ENCODE results near the gene GLIPR2. TPM values are rescaled to one million over a fixed set of nuclear protein-coding genes. Genes with fewer than 3 reads are reported as not detected.

Gene GLIPR2
- total and polyA plus RNA-seq, 4 experiments from 2014 or later = 17.0 to 213 (median 79.5) TPM

- Histone ChIP-seq H3K27me3 (ENCODE audit: insufficient read depth, low read length) (no peaks in the 10 kb centered on the region), H3K36me3 (ENCODE audit: insufficient read depth, low read length) (peaks cover 8% of the 10 kb centered on the region), H3K4me1 (ENCODE audit: insufficient read depth, low read length) (peaks cover 42% of the 10 kb centered on the region), H3K4me3 (ENCODE audit: low read length in 2 of 2) (peak overlapping the region; percentile 87 to 94), H3K27ac (ENCODE audit: low read depth, low read length) (peak overlapping the region; percentile 91), H3K9me3 (ENCODE audit: control insufficient read depth in 1 of 2, low read length in 2 of 2) (no peaks in the 10 kb centered on the region)
- H3K36me3 Mint-ChIP-seq = peaks cover 6 to 28% of the 10 kb centered on the region in 2 donors
- intact Hi-C loops (cut with micrococcal nuclease) = no loop called here
- H3K27ac Mint-ChIP-seq = peak overlapping the region; percentile 70 to 92 (median 87)
- H3K9me3 Mint-ChIP-seq = peaks cover 0 to 2% (median 0%) of the 10 kb centered on the region in 8 donors
- ChIA-PET POLR2A (ENCODE audit: partially characterized antibody) (interaction anchor here (0.5 to 3.1 kb wide), 10 partner anchors 10 to 409 kb away, joined by 3 to 21 read pairs (median 8); partner anchors contain the start of genes GLIPR2 and GNE), CTCF (ENCODE audit: partially characterized antibody) (interaction anchor here (0.8 to 4.5 kb wide), 10 partner anchors 10 to 138 kb away, joined by 3 to 70 read pairs (median 10); partner anchors contain the start of gene CCIN)
- H3K27me3 Mint-ChIP-seq = peaks cover 0 to 1% of the 10 kb centered on the region in 2 donors
- no peak for DNase-seq
- H3K4me1 Mint-ChIP-seq = peaks cover 40 to 57% (median 48%) of the 10 kb centered on the region in 4 donors
- H3K4me3 Mint-ChIP-seq = peak overlapping the region; percentile 90 to 98 (median 94)
These were observed 55.2 kb downstream of the GLIPR2 start for GRCh38 chr9:36191686-36192085.

DNA sequence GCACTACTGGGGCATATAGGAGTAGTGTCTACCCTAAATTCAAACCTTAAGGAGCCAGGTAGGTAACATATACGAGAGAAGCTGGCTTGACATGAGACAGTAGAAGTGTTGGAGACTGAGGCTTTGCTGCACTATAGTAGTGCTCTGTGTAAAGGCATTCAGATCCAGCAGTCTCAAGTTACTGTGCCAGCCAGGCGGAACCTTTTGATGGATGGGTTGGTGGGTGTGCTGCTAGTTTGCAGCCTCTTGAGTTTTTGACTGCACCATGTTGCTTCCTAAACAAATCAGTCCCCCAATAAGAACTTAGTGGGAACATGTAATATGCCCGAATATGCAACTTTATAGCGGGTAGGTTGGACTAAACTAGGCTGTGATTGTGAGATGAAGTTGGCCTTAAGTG lies 55.7 kb downstream of the GLIPR2 start:
- Histone ChIP-seq H3K9me3 (ENCODE audit: control insufficient read depth in 1 of 2, low read length in 2 of 2) (no peaks in the 10 kb centered on the region), H3K4me3 (ENCODE audit: low read length in 2 of 2) (peak overlapping the region; percentile 87 to 94), H3K36me3 (ENCODE audit: insufficient read depth, low read length) (peaks cover 11% of the 10 kb centered on the region), H3K27ac (ENCODE audit: low read depth, low read length) (peak overlapping the region; percentile 91), H3K27me3 (ENCODE audit: insufficient read depth, low read length) (no peaks in the 10 kb centered on the region), H3K4me1 (ENCODE audit: insufficient read depth, low read length) (peaks cover 42% of the 10 kb centered on the region)
- ChIA-PET POLR2A (ENCODE audit: partially characterized antibody) (interaction anchor here (1.1 to 3.1 kb wide), 4 partner anchors 11 to 66 kb away, joined by 4 to 21 read pairs (median 6); partner anchors contain the start of genes GLIPR2 and GNE), CTCF (ENCODE audit: partially characterized antibody) (interaction anchor here (0.6 to 4.5 kb wide), 4 partner anchors 10 to 938 kb away, joined by 3 to 40 read pairs (median 31); partner anchors contain the start of gene CCIN)
- DNase-seq = no peak
- peaks cover 6 to 30% of the 10 kb centered on the region in 2 donors for H3K36me3 Mint-ChIP-seq
- H3K27me3 Mint-ChIP-seq = peaks cover 0 to 1% of the 10 kb centered on the region in 2 donors
- peaks cover 0 to 2% (median 0%) of the 10 kb centered on the region in 8 donors for H3K9me3 Mint-ChIP-seq
- intact Hi-C loops (cut with micrococcal nuclease) = no loop called here
- peak overlapping the region; percentile 90 to 98 (median 94) for H3K4me3 Mint-ChIP-seq
- H3K4me1 Mint-ChIP-seq = peaks cover 41 to 58% (median 50%) of the 10 kb centered on the region in 4 donors
- H3K27ac Mint-ChIP-seq = peak overlapping the region in 4 of 7 donors; percentile 1 to 92 (median 75)

DNA sequence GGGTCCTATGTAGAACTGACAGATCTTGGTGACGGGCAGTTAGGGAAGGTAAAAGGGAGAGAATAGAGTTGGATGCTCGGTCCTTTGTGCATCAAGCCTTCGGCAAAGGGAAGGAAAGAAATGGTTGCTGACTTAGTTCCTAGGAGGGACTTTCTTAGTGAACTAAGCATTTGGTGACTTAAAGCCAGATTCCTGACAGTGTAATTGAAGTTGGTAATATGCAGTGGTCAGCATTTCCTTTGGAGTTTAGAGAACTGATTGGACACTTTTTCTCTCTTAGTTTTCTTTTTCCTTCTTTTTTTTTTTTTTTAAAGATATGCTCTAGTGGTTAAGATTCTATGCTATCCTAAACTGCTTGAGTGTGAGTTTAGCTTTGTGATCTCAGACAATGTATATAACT lies 56.5 kb downstream of the GLIPR2 start:
- intact Hi-C loops (cut with micrococcal nuclease) = no loop called here
- H3K4me1 Mint-ChIP-seq = peaks cover 44 to 63% (median 52%) of the 10 kb centered on the region in 4 donors
- H3K27ac Mint-ChIP-seq = peak overlapping the region in 4 of 7 donors; percentile 1 to 92 (median 48)
- H3K27me3 Mint-ChIP-seq = peaks cover 0 to 1% of the 10 kb centered on the region in 2 donors
- no peaks in the 10 kb centered on the region for H3K27me3 ChIP-seq (ENCODE audit: insufficient read depth, low read length)
- peaks cover 0 to 2% (median 0%) of the 10 kb centered on the region in 8 donors for H3K9me3 Mint-ChIP-seq
- peak overlapping the region; percentile 91 for H3K27ac ChIP-seq (ENCODE audit: low read depth, low read length)
- POLR2A ChIA-PET (ENCODE audit: partially characterized antibody) = interaction anchor here (1.1 to 1.2 kb wide), 2 partner anchors 10 to 65 kb away, joined by 4 read pairs; partner anchors contain the start of gene GNE
- peaks cover 42% of the 10 kb centered on the region for H3K4me1 ChIP-seq (ENCODE audit: insufficient read depth, low read length)
- H3K9me3 ChIP-seq (ENCODE audit: control insufficient read depth in 1 of 2, low read length in 2 of 2) = no peaks in the 10 kb centered on the region
- H3K4me3 Mint-ChIP-seq = peak overlapping the region; percentile 90 to 98 (median 94)
- peaks cover 16% of the 10 kb centered on the region for H3K36me3 ChIP-seq (ENCODE audit: insufficient read depth, low read length)
- no peak overlapping the region for H3K4me3 ChIP-seq (ENCODE audit: low read length in 2 of 2)
- DNase-seq = no peak
- peaks cover 10 to 36% of the 10 kb centered on the region in 2 donors for H3K36me3 Mint-ChIP-seq
- CTCF ChIA-PET (ENCODE audit: partially characterized antibody) = interaction anchor here (1.7 kb wide), 1 partner anchor 136 kb away, joined by 5 read pairs; no protein-coding TSS in a partner anchor

DNA sequence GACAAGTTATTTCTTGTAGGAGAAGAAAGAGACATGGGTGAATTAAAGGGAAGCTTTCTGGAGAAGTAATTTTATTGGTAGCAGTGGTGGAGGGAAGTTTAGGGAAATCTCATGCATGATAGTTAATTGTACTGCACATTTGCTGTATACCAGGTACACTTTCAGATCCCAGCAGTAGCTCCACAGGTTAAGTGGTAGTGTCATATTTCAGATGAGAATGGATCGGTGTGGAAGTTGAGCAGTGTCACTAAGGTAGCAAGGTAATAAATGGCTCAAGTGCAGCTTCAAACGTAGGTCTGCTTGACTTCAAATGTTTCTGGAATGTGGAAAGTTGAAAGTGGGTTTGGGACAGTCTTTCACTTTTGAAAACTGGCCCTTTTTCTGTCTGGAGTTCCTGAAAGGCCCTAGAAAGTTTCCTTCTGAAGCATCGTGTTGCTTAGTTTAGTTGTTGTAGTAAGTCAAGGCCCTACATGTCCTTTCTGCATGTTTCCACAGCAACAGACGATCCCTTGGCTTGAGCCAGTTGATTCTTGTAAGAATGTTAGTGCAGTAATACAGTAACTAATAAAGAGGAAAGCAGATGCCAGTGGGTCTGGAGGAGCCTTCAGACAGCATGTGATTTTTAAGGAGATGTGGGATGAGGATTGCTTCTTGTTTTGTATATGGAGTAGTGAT lies 57.9 kb downstream of the GLIPR2 start:
- H3K4me3 ChIP-seq (ENCODE audit: low read length in 2 of 2) = no peak overlapping the region
- Mint-ChIP-seq H3K4me3 (peak overlapping the region in 5 of 8 donors; percentile 13 to 91 (median 23)), H3K4me1 (peaks cover 44 to 67% (median 51%) of the 10 kb centered on the region in 4 donors), H3K36me3 (peaks cover 10 to 41% of the 10 kb centered on the region in 2 donors), H3K27ac (peak overlapping the region in 5 of 7 donors; percentile 19 to 87 (median 56)), H3K27me3 (no peaks in the 10 kb centered on the region), H3K9me3 (peaks cover 0 to 2% (median 0%) of the 10 kb centered on the region in 8 donors)
- H3K36me3 ChIP-seq (ENCODE audit: insufficient read depth, low read length) = peaks cover 24% of the 10 kb centered on the region
- no peak for DNase-seq
- CTCF ChIA-PET (ENCODE audit: partially characterized antibody) = interaction anchor here (1.0 to 1.7 kb wide), 2 partner anchors 9 to 134 kb away, joined by 3 to 5 read pairs; no protein-coding TSS in a partner anchor
- H3K27ac ChIP-seq (ENCODE audit: low read depth, low read length) = no peak overlapping the region
- no peaks in the 10 kb centered on the region for H3K9me3 ChIP-seq (ENCODE audit: control insufficient read depth in 1 of 2, low read length in 2 of 2)
- POLR2A ChIA-PET (ENCODE audit: partially characterized antibody) = interaction anchor here (1.1 kb wide), 1 partner anchor 7 kb away, joined by 3 read pairs; no protein-coding TSS in a partner anchor
- intact Hi-C loops (cut with micrococcal nuclease) = no loop called here
- peaks cover 42% of the 10 kb centered on the region for H3K4me1 ChIP-seq (ENCODE audit: insufficient read depth, low read length)
- H3K27me3 ChIP-seq (ENCODE audit: insufficient read depth, low read length) = no peaks in the 10 kb centered on the region

DNA sequence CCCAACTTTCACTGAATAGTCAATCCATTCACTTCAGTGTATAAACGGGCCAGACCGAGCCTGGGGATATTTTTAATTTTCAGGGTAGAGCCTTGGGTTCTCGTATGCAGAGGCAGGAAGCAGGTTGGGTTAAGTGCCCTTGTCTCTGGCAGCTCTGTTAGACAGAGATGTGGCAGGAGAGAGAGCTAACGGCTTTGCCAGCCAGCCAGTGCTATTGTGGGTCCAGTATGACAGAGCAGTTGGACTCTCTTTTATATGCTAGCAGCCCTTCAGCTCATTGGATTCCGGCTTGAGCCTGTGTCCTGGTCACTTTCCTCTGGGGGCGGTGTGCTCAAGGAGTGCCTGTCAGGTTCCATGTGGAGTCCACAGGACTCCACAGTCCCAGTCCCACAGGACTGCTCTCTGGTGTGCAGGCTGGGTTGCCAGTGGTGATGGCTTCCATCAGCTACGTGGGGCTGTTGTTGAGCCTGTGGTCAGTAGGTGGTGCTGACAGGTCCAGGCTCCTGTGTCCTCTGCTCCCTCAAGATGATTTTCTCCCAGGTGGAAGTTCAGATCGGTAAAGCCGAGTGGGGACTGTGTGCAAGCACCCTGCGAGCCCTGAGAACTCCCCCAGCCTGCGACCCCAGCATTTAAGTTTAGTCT lies 68.5 kb downstream of the GLIPR2 start:
- Mint-ChIP-seq H3K27me3 (no peaks in the 10 kb centered on the region), H3K27ac (peak overlapping the region in 3 of 7 donors; percentile 46 to 64 (median 50)), H3K4me3 (no peak overlapping the region), H3K36me3 (peaks cover 62 to 93% of the 10 kb centered on the region in 2 donors), H3K4me1 (peaks cover 27 to 44% (median 32%) of the 10 kb centered on the region in 4 donors), H3K9me3 (no peaks in the 10 kb centered on the region)
- Histone ChIP-seq H3K27ac (ENCODE audit: low read depth, low read length) (no peak overlapping the region), H3K4me3 (ENCODE audit: low read length in 2 of 2) (no peak overlapping the region), H3K4me1 (ENCODE audit: insufficient read depth, low read length) (peaks cover 32% of the 10 kb centered on the region), H3K36me3 (ENCODE audit: insufficient read depth, low read length) (peaks cover 79% of the 10 kb centered on the region), H3K9me3 (ENCODE audit: control insufficient read depth in 1 of 2, low read length in 2 of 2) (no peaks in the 10 kb centered on the region), H3K27me3 (ENCODE audit: insufficient read depth, low read length) (no peaks in the 10 kb centered on the region)
- ChIA-PET CTCF (ENCODE audit: partially characterized antibody) (interaction anchor here (1.1 to 1.9 kb wide), 2 partner anchors 8 to 15 kb away, joined by 8 to 9 read pairs; partner anchors contain the start of gene CLTA), POLR2A (ENCODE audit: partially characterized antibody) (interaction anchor here (1.4 kb wide), 1 partner anchor 14 kb away, joined by 5 read pairs; the partner anchor contains the start of gene CLTA)
- intact Hi-C loops (cut with micrococcal nuclease) = no loop called here
- DNase-seq = no peak

DNA sequence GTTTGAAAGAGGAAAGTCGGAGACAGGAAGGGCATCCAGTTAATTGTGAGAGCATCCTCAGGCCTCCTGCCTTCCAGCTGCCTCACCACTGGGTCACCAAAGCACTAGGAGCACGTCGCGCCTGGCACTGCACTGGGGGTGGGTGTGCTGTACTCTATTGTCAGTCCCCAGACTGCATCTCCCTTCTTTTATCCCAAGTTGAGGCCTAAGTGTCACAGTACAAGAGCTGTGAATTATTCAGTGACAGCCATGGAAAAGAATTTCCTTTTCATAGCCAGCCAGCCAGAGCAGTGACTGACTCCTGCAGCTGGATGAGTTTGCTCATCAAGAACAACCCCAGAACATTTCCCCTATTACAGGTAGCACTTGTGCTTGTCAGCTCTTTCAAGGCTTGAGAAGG lies 70.5 kb downstream of the GLIPR2 start:
- H3K36me3 ChIP-seq (ENCODE audit: insufficient read depth, low read length) = peaks cover 79% of the 10 kb centered on the region
- ChIA-PET CTCF (ENCODE audit: partially characterized antibody) (interaction anchor here (1.9 to 2.1 kb wide), 2 partner anchors 10 to 17 kb away, joined by 9 to 11 read pairs; partner anchors contain the start of gene CLTA), POLR2A (ENCODE audit: partially characterized antibody) (interaction anchor here (1.4 kb wide), 1 partner anchor 16 kb away, joined by 5 read pairs; the partner anchor contains the start of gene CLTA)

More for the DNA sequence above, 70.5 kb downstream of the GLIPR2 start:
- Histone ChIP-seq H3K9me3 (ENCODE audit: control insufficient read depth in 1 of 2, low read length in 2 of 2) (no peaks in the 10 kb centered on the region), H3K4me3 (ENCODE audit: low read length in 2 of 2) (no peak overlapping the region), H3K27me3 (ENCODE audit: insufficient read depth, low read length) (no peaks in the 10 kb centered on the region), H3K4me1 (ENCODE audit: insufficient read depth, low read length) (peaks cover 32% of the 10 kb centered on the region), H3K27ac (ENCODE audit: low read depth, low read length) (no peak overlapping the region)
- Mint-ChIP-seq H3K27ac (peak overlapping the region; percentile 22 to 83 (median 47)), H3K9me3 (no peaks in the 10 kb centered on the region), H3K4me3 (no peak overlapping the region), H3K4me1 (peaks cover 33 to 62% (median 35%) of the 10 kb centered on the region in 4 donors), H3K36me3 (peaks cover 71 to 95% of the 10 kb centered on the region in 2 donors), H3K27me3 (no peaks in the 10 kb centered on the region)
- DNase-seq = no peak
- intact Hi-C loops (cut with micrococcal nuclease) = no loop called here

Data from CD4-positive, alpha-beta memory T cell (primary cell).